GM20431 (cell line): Measurements from ENCODE around the gene CFB.
"Not testable (repeated sequence)": the region's sequence is repeated elsewhere in the genome, so short reads cannot be mapped to it uniquely, and the experiment has no call there.

ENCODE experiments used
- in situ Hi-C: fragments of 300-500 bp; cut with MseI, MboI; formaldehyde crosslinking; loops from one replicate; pipeline ENCODE4 v1.15.0; 2020; ENCODE audit warnings: low sequenced_read_pairs; ENCODE audit not compliant: unreplicated experiment

CFB gene

DNA sequence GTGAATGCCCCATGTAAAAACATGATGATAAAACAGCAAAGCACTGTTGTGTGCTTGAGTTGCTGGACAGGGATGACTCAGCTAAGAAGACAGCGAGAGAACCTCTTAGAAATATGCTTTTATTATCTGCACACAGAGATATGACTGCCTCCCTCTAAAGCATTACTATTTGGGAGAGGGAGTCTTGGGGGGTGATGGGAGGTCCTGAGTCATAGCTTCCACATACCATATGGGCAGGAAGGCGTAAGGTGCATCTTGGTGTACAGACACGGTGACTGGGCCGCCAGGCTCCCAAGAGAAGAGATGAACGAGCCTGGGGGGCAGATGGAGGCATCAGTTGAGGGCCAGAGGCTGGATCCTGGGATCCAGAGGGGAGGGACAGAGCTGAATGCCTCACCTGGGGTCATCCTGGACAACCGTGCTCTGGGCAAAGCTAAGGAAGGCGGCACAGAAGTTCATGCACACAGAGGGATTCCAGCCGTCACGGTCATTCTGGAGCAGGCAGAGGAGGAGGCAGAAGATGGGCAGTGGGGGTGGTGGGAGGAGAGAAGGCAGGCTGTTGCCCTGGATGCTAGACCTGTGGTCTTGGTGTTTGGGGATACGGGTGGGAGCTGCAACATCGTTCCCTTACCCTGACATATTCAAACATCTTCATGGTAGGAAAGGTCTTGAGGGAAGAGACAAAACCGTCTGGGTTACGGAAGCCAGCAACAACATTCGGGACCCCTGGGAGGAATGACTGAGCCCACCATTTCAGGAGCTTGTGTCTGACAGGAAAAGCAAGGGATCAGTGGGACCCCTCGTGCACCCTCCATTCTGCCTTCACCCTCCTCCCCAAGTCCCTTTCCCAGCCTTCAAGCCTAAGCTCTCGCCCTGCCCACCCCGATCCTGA is 24.1 kb downstream of the CFB start:
- in situ Hi-C loops = no loop called here

GRCh38 chr6:31970604-31971271 is 24.8 kb downstream of the CFB start:
- in situ Hi-C loops = no loop called here

- in situ Hi-C loops = no loop called here
These were observed 25.5 kb downstream of the CFB start for GRCh38 chr6:31971279-31971992.

- in situ Hi-C loops = no loop called here
These were observed 26.3 kb downstream of the CFB start, which contains the start of gene DXO for GRCh38 chr6:31971993-31972708. DXO (minus strand) TSS chr6:31972138; CDS start chr6:31971675, 463 bp downstream.

DNA sequence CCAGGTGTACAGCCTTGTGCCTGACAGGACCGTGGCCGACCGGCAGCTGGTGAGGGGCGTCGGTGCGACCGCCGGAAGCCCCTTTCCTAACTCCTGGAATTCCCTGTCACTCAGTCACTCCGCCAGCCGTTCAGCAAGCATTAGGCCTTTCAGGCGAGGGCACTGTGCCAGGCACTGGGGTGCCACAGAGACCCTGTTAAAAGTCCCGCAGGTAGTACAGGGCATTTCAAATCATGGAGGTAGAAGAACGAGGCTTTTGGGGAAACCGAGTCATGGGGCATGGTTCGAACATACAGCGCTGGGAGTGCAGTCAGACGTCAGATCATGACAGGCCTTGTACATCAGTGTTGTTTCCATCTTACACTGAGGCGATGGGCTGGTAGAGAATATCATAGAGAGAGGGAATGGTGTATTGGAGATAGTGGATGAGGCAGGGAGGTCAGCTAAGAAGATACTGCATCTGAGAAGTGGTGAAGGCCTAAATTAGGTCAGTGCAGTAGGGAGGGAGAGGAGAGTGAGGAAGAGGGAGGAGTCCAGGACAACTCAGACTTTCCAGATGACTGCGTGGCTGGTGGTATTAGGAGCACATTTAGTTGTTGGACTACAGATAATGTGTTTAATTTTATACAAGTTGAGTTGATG is 26.9 kb downstream of the CFB start:
- in situ Hi-C loops = no loop called here

GRCh38 chr6:31976065-31976464 is 30.2 kb downstream of the CFB start:
- in situ Hi-C loops = not testable (repeated sequence)

DNA sequence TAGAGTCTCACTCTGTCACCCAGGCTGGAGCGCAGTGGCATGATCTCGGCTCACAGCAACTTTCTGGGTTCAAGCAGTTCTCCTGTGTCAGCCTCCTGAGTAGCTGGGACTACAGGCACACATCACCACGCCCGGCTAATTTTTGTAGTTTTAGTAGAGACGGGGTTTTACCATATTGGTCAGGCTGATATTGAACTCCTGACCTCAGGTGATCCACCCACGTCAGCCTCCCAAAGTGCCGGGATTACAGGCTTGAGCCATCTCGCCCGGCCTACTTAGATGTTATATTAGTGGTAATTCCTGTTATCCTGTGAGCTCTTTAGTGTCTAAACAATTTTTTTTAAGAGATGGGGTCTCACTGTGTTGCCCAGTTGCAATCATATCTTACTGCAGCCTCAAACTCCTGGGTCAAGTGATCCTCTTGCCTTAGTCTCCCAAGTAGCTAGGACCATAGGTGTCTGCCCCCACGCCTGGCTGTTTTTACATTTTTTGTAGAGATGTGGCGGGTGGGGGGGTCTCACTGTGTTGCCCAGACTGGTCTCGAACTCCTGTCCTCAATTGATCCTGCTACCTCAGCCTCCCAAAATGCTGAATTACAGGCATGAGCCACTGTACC is 32.0 kb downstream of the CFB start:
- in situ Hi-C loops = no loop called here

DNA sequence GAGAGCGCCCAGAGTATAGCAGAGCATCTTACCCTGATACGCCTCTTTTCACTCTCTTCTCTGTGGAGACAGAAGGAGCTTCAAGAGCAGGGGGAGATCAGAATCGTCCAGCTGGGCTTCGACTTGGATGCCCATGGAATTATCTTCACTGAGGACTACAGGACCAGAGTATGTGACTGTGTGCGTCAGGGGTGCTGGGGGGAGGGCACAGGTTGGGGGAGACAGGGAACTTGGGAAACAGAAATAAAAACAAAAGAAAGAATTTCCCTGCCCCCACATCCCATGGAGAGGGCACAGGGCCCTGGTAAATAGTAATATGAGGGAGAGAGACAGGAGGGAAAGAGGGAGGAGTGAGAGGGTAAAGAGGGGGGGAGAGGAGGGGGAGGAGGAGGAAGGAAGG is 32.9 kb downstream of the CFB start:
- in situ Hi-C loops = no loop called here

GRCh38 chr6:31979238-31979898 is 33.5 kb downstream of the CFB start:
- in situ Hi-C loops = no loop called here

- in situ Hi-C loops = not testable (repeated sequence)
These were observed 34.4 kb downstream of the CFB start for GRCh38 chr6:31980195-31980876.

GRCh38 chr6:31980998-31981397 is 35.1 kb downstream of the CFB start:
- in situ Hi-C loops = not testable (repeated sequence)

- in situ Hi-C loops = not testable (repeated sequence)
These were observed 35.8 kb downstream of the CFB start, which contains the start of gene C4A for GRCh38 chr6:31981744-31982143. C4A (plus strand) TSS chr6:31982057; CDS start chr6:31982108, 51 bp downstream.

- in situ Hi-C loops = not testable (repeated sequence)
These were observed 43.5 kb downstream of the CFB start for GRCh38 chr6:31989363-31989762.

- in situ Hi-C loops = not testable (repeated sequence)
These were observed 48.5 kb downstream of the CFB start for GRCh38 chr6:31994421-31994820.

DNA sequence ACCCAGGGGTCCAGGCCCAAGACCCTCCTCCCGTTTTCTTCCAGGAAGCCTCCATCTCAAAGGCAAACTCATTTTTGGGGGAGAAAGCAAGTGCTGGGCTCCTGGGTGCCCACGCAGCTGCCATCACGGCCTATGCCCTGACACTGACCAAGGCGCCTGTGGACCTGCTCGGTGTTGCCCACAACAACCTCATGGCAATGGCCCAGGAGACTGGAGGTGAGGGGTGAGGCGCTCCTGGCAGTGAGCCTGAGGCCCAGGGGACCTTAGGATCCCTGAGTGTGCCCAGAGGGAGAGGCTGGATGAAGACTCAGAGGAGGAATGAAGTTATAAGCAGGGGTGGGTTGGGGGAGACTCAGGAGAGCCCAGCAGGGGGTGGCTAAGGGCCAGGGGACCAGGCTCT is 50.5 kb downstream of the CFB start:
- in situ Hi-C loops = not testable (repeated sequence)
